Smooth muscle cell (in vitro differentiated cells): ENCODE measurements around the gene SP9. TPM values are rescaled to one million over a fixed set of nuclear protein-coding genes. Genes with fewer than 3 reads are reported as not detected.

Source experiments
- DNase-seq: peaks from one replicate; lab custom pipeline; 2025; ENCODE audit not compliant: unreplicated experiment; lab: John Stamatoyannopoulos, UW
- H2AFZ ChIP-seq: fragments of 200-600 bp; sonication (generic); 2 replicates; pipeline ENCODE4 v1.6.0; 2016; ENCODE audit warnings: antibody characterized with exemption, low read depth, mild to moderate bottlenecking
- H3F3A ChIP-seq: fragments of 200-600 bp; sonication (generic); 2 replicates; pipeline ENCODE4 v1.6.0; 2017; ENCODE audit warnings: antibody characterized with exemption, low read depth
- H3K27ac ChIP-seq: fragments of 200-600 bp; sonication (generic); 2 replicates; pipeline ENCODE4 v1.5.1; 2016; ENCODE audit warnings: low read depth, mild to moderate bottlenecking
- H3K27me3 ChIP-seq: fragments of 200-600 bp; sonication (generic); 2 replicates; pipeline ENCODE4 v1.6.1; 2016; ENCODE audit warnings: low read depth, mild to moderate bottlenecking
- H3K36me3 ChIP-seq: fragments of 200-600 bp; sonication (generic); 2 replicates; pipeline ENCODE4 v1.5.1; 2016; ENCODE audit warnings: low read depth
- H3K4me1 ChIP-seq: fragments of 200-600 bp; sonication (generic); 2 replicates; pipeline ENCODE4 v1.5.1; 2016; ENCODE audit warnings: low read depth
- H3K4me2 ChIP-seq: fragments of 200-600 bp; sonication (generic); 2 replicates; pipeline ENCODE4 v1.6.0; 2016; ENCODE audit warnings: mild to moderate bottlenecking
- H3K4me3 ChIP-seq: fragments of 200-600 bp; sonication (generic); 2 replicates; pipeline ENCODE4 v1.5.1; 2016; ENCODE audit warnings: mild to moderate bottlenecking
- H3K79me2 ChIP-seq: fragments of 200-600 bp; sonication (generic); 2 replicates; pipeline ENCODE4 v1.6.0; 2016; ENCODE audit warnings: low read depth, mild to moderate bottlenecking
- H3K9ac ChIP-seq: fragments of 200-600 bp; sonication (generic); 2 replicates; pipeline ENCODE4 v1.6.0; 2016; ENCODE audit warnings: low read depth
- H3K9me3 ChIP-seq: fragments of 200-600 bp; sonication (generic); replicated peaks from 2 replicates; pipeline ENCODE4 v1.5.1; 2016; ENCODE audit warnings: low read depth
- H4K20me1 ChIP-seq: fragments of 200-600 bp; sonication (generic); 2 replicates; pipeline ENCODE4 v1.6.0; 2016; ENCODE audit warnings: low read depth
- WGBS: methylation state at CpG from one replicate; pipeline ENCODE4 v1.1.7; 2016; ENCODE audit warnings: low lambda C conversion rate; 5-methylcytosine and 5-hydroxymethylcytosine counted together
- polyA plus RNA-seq: library from polyadenylated mRNA; unstranded; fragments of >200 nt; fragmentation: Nextera tagmentation; extraction: Ambion mirVana; gene quantifications from 2 replicates; pipeline ENCODE4 v1.2.1, GENCODE V29; 2016
- total RNA-seq: library from RNA; depleted of rRNA; stranded (reverse); fragments of >200 nt; gene quantifications from 2 replicates; pipeline ENCODE4 v1.2.3, GENCODE V29; 2014
- TF ChIP-seq, protein P1 (sequence below): fragments of 200-600 bp; sonication (generic); IDR thresholded peaks from 2 replicates; pipeline ENCODE4 v1.5.1; 2017; ENCODE audit warnings: borderline replicate concordance, mild to moderate bottlenecking, antibody characterized with exemption; ENCODE audit not compliant: insufficient read depth, poor library complexity, severe bottlenecking

The SP9 gene
- total and polyA plus RNA-seq, 2 experiments from 2014 or later = 0.17 to 0.49 TPM

DNA sequence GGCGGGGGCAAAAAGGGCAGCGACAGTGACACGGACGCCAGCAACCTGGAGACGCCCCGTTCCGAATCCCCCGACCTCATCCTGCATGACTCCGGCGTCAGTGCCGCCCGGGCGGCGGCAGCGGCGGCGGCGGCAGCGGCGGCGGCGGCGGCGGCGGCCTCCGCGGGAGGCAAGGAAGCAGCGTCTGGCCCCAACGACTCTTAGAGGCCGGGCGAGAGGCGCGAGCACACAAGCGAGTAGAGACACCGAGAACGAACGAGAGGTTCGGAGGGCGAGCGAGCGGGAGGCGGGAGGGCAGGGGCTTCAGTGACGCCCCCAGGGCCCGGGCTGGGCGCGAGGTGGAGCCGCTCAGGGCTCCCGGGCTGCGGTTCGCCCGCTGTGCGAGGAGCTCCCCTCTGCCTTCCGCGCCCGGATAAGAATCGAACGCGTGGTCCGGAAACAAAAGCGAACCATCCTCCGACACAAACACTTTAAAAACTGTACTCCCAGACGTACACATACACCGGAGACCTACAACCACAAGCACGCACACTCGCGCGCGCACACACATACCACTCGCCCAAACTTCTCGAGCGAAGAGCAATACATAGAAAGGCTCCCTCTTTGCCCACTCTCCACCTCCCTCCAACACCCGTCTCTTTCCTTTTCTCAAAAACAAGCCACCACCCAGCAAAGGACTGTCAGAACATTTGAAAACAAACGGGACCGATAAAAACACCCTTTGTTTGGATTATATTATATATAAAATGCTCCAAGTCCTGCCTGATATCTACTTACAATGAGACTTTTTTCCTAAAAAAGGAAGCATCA, 2.8 kb downstream of the SP9 start:
- Histone ChIP-seq H3F3A (no peaks in the 10 kb centered on the region), H3K27me3 (peaks cover 100% of the 10 kb centered on the region), H3K79me2 (no peaks in the 10 kb centered on the region), H3K4me2 (peak overlapping the region; percentile 81), H3K36me3 (no peaks in the 10 kb centered on the region), H3K4me3 (peak overlapping the region; percentile 43), H3K9me3 (no peaks in the 10 kb centered on the region), H4K20me1 (peaks cover 11% of the 10 kb centered on the region), H3K9ac (no peak overlapping the region), H3K27ac (no peak overlapping the region), H3K4me1 (peaks cover 60% of the 10 kb centered on the region), H2AFZ (peak overlapping the region; percentile 46)
- TF ChIP-seq, protein P1, sequence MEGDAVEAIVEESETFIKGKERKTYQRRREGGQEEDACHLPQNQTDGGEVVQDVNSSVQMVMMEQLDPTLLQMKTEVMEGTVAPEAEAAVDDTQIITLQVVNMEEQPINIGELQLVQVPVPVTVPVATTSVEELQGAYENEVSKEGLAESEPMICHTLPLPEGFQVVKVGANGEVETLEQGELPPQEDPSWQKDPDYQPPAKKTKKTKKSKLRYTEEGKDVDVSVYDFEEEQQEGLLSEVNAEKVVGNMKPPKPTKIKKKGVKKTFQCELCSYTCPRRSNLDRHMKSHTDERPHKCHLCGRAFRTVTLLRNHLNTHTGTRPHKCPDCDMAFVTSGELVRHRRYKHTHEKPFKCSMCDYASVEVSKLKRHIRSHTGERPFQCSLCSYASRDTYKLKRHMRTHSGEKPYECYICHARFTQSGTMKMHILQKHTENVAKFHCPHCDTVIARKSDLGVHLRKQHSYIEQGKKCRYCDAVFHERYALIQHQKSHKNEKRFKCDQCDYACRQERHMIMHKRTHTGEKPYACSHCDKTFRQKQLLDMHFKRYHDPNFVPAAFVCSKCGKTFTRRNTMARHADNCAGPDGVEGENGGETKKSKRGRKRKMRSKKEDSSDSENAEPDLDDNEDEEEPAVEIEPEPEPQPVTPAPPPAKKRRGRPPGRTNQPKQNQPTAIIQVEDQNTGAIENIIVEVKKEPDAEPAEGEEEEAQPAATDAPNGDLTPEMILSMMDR = no peak
- DNase-seq = no peak
- WGBS = under 1% methylated on average over 69 of the region's 74 CpGs

DNA sequence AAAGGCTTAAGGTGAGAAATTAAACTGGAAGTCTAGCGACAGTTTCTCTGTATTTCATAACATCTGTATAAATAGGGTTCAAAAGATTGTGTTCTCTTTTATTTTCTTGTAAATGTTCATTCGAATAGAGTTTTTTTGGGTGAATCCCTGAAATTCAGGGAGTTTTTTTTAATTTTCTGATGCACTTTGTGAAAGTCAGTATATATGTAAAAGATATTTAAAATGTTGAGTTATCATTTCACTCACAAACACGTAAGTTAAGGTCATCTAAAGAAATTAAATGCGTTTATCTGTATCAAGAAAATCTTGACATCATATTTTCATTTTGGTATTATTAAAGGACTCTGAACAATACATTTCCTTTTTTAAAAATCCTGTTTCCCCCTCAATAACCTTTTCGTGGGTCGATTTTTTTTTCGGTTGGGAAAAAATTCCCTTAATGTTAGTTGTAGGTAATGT, 3.4 kb downstream of the SP9 start:
- WGBS = 6% methylated on average over 7 of the region's 7 CpGs
- peak overlapping the region; percentile 43 for H3K4me3 ChIP-seq
- H3K27ac ChIP-seq = no peak overlapping the region
- no peaks in the 10 kb centered on the region for H3F3A ChIP-seq
- peaks cover 57% of the 10 kb centered on the region for H3K4me1 ChIP-seq
- H3K9ac ChIP-seq = no peak overlapping the region
- H3K27me3 ChIP-seq = peaks cover 100% of the 10 kb centered on the region
- DNase-seq = no peak
- peak overlapping the region; percentile 81 for H3K4me2 ChIP-seq
- H2AFZ ChIP-seq = no peak overlapping the region
- peaks cover 11% of the 10 kb centered on the region for H4K20me1 ChIP-seq
- TF ChIP-seq, protein P1 = no peak
- H3K36me3 ChIP-seq = no peaks in the 10 kb centered on the region
- H3K9me3 ChIP-seq = no peaks in the 10 kb centered on the region
- H3K79me2 ChIP-seq = no peaks in the 10 kb centered on the region

DNA sequence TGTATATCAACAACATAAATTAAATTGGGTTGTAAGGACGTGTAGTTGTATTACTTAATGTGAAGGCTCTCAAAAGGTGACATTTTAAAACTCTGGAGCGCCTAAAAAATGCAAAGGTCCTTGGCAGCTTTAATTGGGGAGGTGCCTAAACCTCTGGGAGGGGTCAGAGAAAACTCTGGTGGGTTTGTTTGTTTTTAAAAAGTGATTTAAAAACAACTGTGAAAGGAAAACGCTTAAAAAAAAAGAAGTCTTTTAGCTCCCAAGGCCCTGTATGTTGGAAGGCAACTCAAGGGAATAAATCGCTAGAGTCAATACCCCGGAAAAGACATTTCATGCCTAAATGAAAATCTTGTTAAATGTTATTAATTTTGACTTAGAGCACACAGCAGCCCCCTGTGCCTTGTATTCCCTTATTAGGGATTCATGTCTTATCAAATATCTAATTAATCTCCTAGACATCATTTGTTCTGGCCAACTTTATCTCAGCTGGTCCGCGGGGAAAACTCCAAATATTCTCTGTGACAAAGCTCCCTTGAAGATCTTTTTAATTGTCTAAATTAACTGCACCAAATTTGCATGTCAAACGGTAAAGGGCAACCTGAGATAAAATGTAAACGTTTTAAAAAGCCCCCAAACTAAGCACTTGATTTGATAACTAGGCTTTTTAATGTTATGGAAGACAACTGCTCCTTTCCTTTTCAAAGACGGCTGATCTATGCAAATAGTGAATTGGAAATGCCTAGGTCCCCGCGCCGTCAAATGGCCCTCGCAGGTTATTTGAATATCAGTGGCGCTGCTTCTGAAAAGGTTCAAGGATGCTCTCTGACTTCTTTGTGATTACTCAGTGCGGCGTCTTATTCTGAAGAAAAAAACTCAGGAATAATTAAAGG, 4.2 kb downstream of the SP9 start:
- 5% methylated on average over 17 of the region's 17 CpGs for WGBS
- TF ChIP-seq, protein P1 = no peak
- no peaks in the 10 kb centered on the region for H3K36me3 ChIP-seq
- no peaks in the 10 kb centered on the region for H3K9me3 ChIP-seq
- H3K4me1 ChIP-seq = peaks cover 58% of the 10 kb centered on the region
- H3K79me2 ChIP-seq = no peaks in the 10 kb centered on the region
- no peak overlapping the region for H3K4me2 ChIP-seq
- H3F3A ChIP-seq = no peaks in the 10 kb centered on the region
- H3K9ac ChIP-seq = no peak overlapping the region
- no peak for DNase-seq
- no peak overlapping the region for H2AFZ ChIP-seq
- H4K20me1 ChIP-seq = peaks cover 9% of the 10 kb centered on the region
- H3K27ac ChIP-seq = no peak overlapping the region
- no peak overlapping the region for H3K4me3 ChIP-seq
- H3K27me3 ChIP-seq = peaks cover 100% of the 10 kb centered on the region
